Lower lobe of right lung (tissue), 2 donors: Measurements from ENCODE around the gene TEX14. TPM values are rescaled to one million over a fixed set of nuclear protein-coding genes. Genes with fewer than 3 reads are reported as not detected.

ENCODE experiments used
- ATAC-seq, 2 donors: fragments of 200-7000 bp; cut with Tn5 transposase; one replicate each; pipeline ENCODE4 v1.9.1; 2020 to 2022; ENCODE audit warnings: mild to moderate bottlenecking in 2 of 2, moderate library complexity in 2 of 2
- DNase-seq: peaks from one replicate; pipeline ENCODE4 v3.0.0-alpha.2; 2020
- H3K27ac ChIP-seq: fragments of 200-600 bp; one replicate; pipeline ENCODE4 v1.8.0; 2022
- H3K27me3 ChIP-seq: fragments of 200-600 bp; one replicate; pipeline ENCODE4 v1.8.0; 2022; ENCODE audit warnings: low read depth
- H3K36me3 ChIP-seq: fragments of 200-600 bp; one replicate; pipeline ENCODE4 v1.8.0; 2022; ENCODE audit warnings: mild to moderate bottlenecking
- H3K4me1 ChIP-seq: fragments of 200-600 bp; one replicate; pipeline ENCODE4 v1.8.0; 2022
- H3K4me3 ChIP-seq: fragments of 200-600 bp; one replicate; pipeline ENCODE4 v1.8.0; 2022; ENCODE audit warnings: mild to moderate bottlenecking
- H3K9me3 ChIP-seq: fragments of 200-600 bp; one replicate; pipeline ENCODE4 v1.8.0; 2022
- CTCF ChIP-seq: fragments of 200-600 bp; IDR thresholded peaks from one replicate; pipeline ENCODE4 v1.8.0; 2022; ENCODE audit warnings: antibody characterized with exemption, mild to moderate bottlenecking
- intact Hi-C: fragments of 100-400 bp; cut with DNase I; formaldehyde crosslinking; loops from one replicate; pipeline ENCODE4 v1.11.0; 2022
- total RNA-seq: library from RNA; stranded (reverse); fragmentation: NEBNext Ultra II Directional; extraction: Animal tissue kit (Norgen Biotek cat#: 25700); gene quantifications from one replicate; pipeline ENCODE4 v1.2.1, GENCODE V29; 2021
- donor health status: DM: no; HTN: yes; CAD: no; lungs with severe emphysema.

TEX14 gene
- total RNA-seq, 1 donor from 2014 or later, result 6.8 TPM

GRCh38 chr17:58574025-58574424 is 117.8 kb downstream of the TEX14 start:
- intact Hi-C loops, result no loop called here

GRCh38 chr17:58572846-58573245 is 119.0 kb downstream of the TEX14 start:
- Histone ChIP-seq H3K27me3 (no peaks in the 10 kb centered on the region), H3K4me1 (peaks cover 6% of the 10 kb centered on the region), H3K27ac (no peak overlapping the region), H3K36me3 (no peaks in the 10 kb centered on the region), H3K4me3 (no peak overlapping the region), H3K9me3 (no peaks in the 10 kb centered on the region)
- no peak for TF ChIP-seq CTCF
- intact Hi-C loops, result no loop called here
- DNase-seq (no peak), ATAC-seq (no peak)

More at GRCh38 chr17:58574025-58574424, 117.8 kb downstream of the TEX14 start:
- DNase-seq, result no peak
- Histone ChIP-seq H3K27ac (no peak overlapping the region), H3K27me3 (no peaks in the 10 kb centered on the region), H3K9me3 (no peaks in the 10 kb centered on the region), H3K36me3 (no peaks in the 10 kb centered on the region), H3K4me3 (no peak overlapping the region), H3K4me1 (no peaks in the 10 kb centered on the region)
- no peak for ATAC-seq
- no peak for TF ChIP-seq CTCF

- intact Hi-C loops, result no loop called here
- ATAC-seq, result no peak
- TF ChIP-seq CTCF, result no peak
These were observed 121.1 kb downstream of the TEX14 start for GRCh38 chr17:58570758-58571157.

GRCh38 chr17:58569196-58569595 is 122.6 kb downstream of the TEX14 start:
- Histone ChIP-seq H3K9me3 (no peaks in the 10 kb centered on the region), H3K27me3 (no peaks in the 10 kb centered on the region), H3K36me3 (no peaks in the 10 kb centered on the region), H3K27ac (no peak overlapping the region), H3K4me1 (peaks cover 6% of the 10 kb centered on the region), H3K4me3 (no peak overlapping the region)
- TF ChIP-seq CTCF, result no peak
- intact Hi-C loops, result no loop called here
- ATAC-seq (peak; percentile 68), DNase-seq (no peak)

More at GRCh38 chr17:58570758-58571157, 121.1 kb downstream of the TEX14 start:
- no peaks in the 10 kb centered on the region for H3K9me3 ChIP-seq
- peaks cover 6% of the 10 kb centered on the region for H3K4me1 ChIP-seq
- H3K36me3 ChIP-seq, result no peaks in the 10 kb centered on the region
- H3K4me3 ChIP-seq, result no peak overlapping the region
- no peak for DNase-seq
- H3K27ac ChIP-seq, result no peak overlapping the region
- H3K27me3 ChIP-seq, result no peaks in the 10 kb centered on the region

- intact Hi-C loops, result no loop called here
- no peak overlapping the region for H3K4me3 ChIP-seq
- H3K27me3 ChIP-seq, result no peaks in the 10 kb centered on the region
- H3K36me3 ChIP-seq, result no peaks in the 10 kb centered on the region
- H3K27ac ChIP-seq, result peak overlapping the region; percentile 31
- peak; percentile 46 for DNase-seq
- H3K9me3 ChIP-seq, result no peaks in the 10 kb centered on the region
- H3K4me1 ChIP-seq, result peaks cover 6% of the 10 kb centered on the region
- TF ChIP-seq CTCF, result no peak
- ATAC-seq, result peak; percentile 57 to 59
These were observed 123.6 kb downstream of the TEX14 start for GRCh38 chr17:58568044-58568799.
